ENCODE measurements around the gene EXOC4.

EXOC4 gene

GRCh38 chr7:133808493-133808866 is 555.6 kb downstream of the EXOC4 start:
- Histone ChIP-seq H3K36me3 (ENCODE audit: control insufficient read depth, insufficient read depth, low read length) (no peaks in the 10 kb centered on the region), H3K4me3 (replicated peaks; ENCODE audit: low read depth, low read length) (no peak overlapping the region), H3K27me3 (replicated peaks; ENCODE audit: control insufficient read depth, insufficient read depth, low read length) (no peaks in the 10 kb centered on the region)
- TF ChIP-seq CTCF (IDR thresholded peaks at IDR 0.05; ENCODE audit: insufficient read depth, low read length, poor library complexity, severe bottlenecking) = no peak
- DNase-seq (ENCODE audit: extremely low read depth, insufficient read length) = no peak

GRCh38 chr7:133812877-133813276 is 560.0 kb downstream of the EXOC4 start:
- Histone ChIP-seq H3K36me3 (ENCODE audit: control insufficient read depth, insufficient read depth, low read length) (no peaks in the 10 kb centered on the region), H3K27me3 (replicated peaks; ENCODE audit: control insufficient read depth, insufficient read depth, low read length) (no peaks in the 10 kb centered on the region), H3K4me3 (replicated peaks; ENCODE audit: low read depth, low read length) (no peak overlapping the region)
- TF ChIP-seq CTCF (IDR thresholded peaks at IDR 0.05; ENCODE audit: insufficient read depth, low read length, poor library complexity, severe bottlenecking) = no peak
- no peak for DNase-seq (ENCODE audit: extremely low read depth, insufficient read length)

- H3K4me3 ChIP-seq (replicated peaks; ENCODE audit: low read depth, low read length) = no peak overlapping the region
- no peaks in the 10 kb centered on the region; the same call in 1 of the 2 replicates for H3K36me3 ChIP-seq (ENCODE audit: control insufficient read depth, insufficient read depth, low read length)
- no peaks in the 10 kb centered on the region for H3K27me3 ChIP-seq (replicated peaks; ENCODE audit: control insufficient read depth, insufficient read depth, low read length)
- no peak for DNase-seq (ENCODE audit: extremely low read depth, insufficient read length)
- no peak for TF ChIP-seq CTCF (IDR thresholded peaks at IDR 0.05; ENCODE audit: insufficient read depth, low read length, poor library complexity, severe bottlenecking)
These were observed 562.8 kb downstream of the EXOC4 start for GRCh38 chr7:133815611-133816210.

- no peak for DNase-seq (ENCODE audit: extremely low read depth, insufficient read length)
- Histone ChIP-seq H3K4me3 (replicated peaks; ENCODE audit: low read depth, low read length) (no peak overlapping the region), H3K36me3 (ENCODE audit: control insufficient read depth, insufficient read depth, low read length) (no peaks in the 10 kb centered on the region; the same call in 1 of the 2 replicates), H3K27me3 (replicated peaks; ENCODE audit: control insufficient read depth, insufficient read depth, low read length) (no peaks in the 10 kb centered on the region)
- no peak for TF ChIP-seq CTCF (IDR thresholded peaks at IDR 0.05; ENCODE audit: insufficient read depth, low read length, poor library complexity, severe bottlenecking)
These were observed 566.8 kb downstream of the EXOC4 start for GRCh38 chr7:133819695-133820094.

- Histone ChIP-seq H3K36me3 (ENCODE audit: control insufficient read depth, insufficient read depth, low read length) (no peaks in the 10 kb centered on the region; the same call in 1 of the 2 replicates), H3K4me3 (replicated peaks; ENCODE audit: low read depth, low read length) (no peak overlapping the region), H3K27me3 (replicated peaks; ENCODE audit: control insufficient read depth, insufficient read depth, low read length) (no peaks in the 10 kb centered on the region)
- no peak for TF ChIP-seq CTCF (IDR thresholded peaks at IDR 0.05; ENCODE audit: insufficient read depth, low read length, poor library complexity, severe bottlenecking)
- no peak for DNase-seq (ENCODE audit: extremely low read depth, insufficient read length)
These were observed 567.7 kb downstream of the EXOC4 start for GRCh38 chr7:133820584-133820983.

GRCh38 chr7:133821171-133821570 is 568.3 kb downstream of the EXOC4 start:
- DNase-seq (ENCODE audit: extremely low read depth, insufficient read length) = no peak
- H3K4me3 ChIP-seq (replicated peaks; ENCODE audit: low read depth, low read length) = no peak overlapping the region
- no peak for TF ChIP-seq CTCF (IDR thresholded peaks at IDR 0.05; ENCODE audit: insufficient read depth, low read length, poor library complexity, severe bottlenecking)
- H3K36me3 ChIP-seq (ENCODE audit: control insufficient read depth, insufficient read depth, low read length) = no peaks in the 10 kb centered on the region; the same call in 1 of the 2 replicates
- H3K27me3 ChIP-seq (replicated peaks; ENCODE audit: control insufficient read depth, insufficient read depth, low read length) = no peaks in the 10 kb centered on the region

Measured in GM06990 (cell line).